Measurements from ENCODE around the gene HDAC4.

HDAC4 gene

GRCh38 chr2:239339726-239340601, 60.9 kb downstream of the HDAC4 start:
- no peak for TF ChIP-seq CTCF (conservative IDR thresholded peaks at IDR 0.05; ENCODE audit: low read depth, low read length)
- H3K4me3 ChIP-seq (ENCODE audit: low read length), result no peak overlapping the region
- no peak for DNase-seq (ENCODE audit: low read depth)

GRCh38 chr2:239339241-239339640, 61.6 kb downstream of the HDAC4 start:
- TF ChIP-seq CTCF (conservative IDR thresholded peaks at IDR 0.05; ENCODE audit: low read depth, low read length), result no peak
- no peak for DNase-seq (ENCODE audit: low read depth)
- no peak overlapping the region for H3K4me3 ChIP-seq (ENCODE audit: low read length)

GRCh38 chr2:239337877-239338484, 62.8 kb downstream of the HDAC4 start:
- no peak for DNase-seq (ENCODE audit: low read depth)
- H3K4me3 ChIP-seq (ENCODE audit: low read length), result no peak overlapping the region
- no peak for TF ChIP-seq CTCF (conservative IDR thresholded peaks at IDR 0.05; ENCODE audit: low read depth, low read length)

- no peak overlapping the region for H3K4me3 ChIP-seq (ENCODE audit: low read length)
- no peak for TF ChIP-seq CTCF (conservative IDR thresholded peaks at IDR 0.05; ENCODE audit: low read depth, low read length)
- no peak for DNase-seq (ENCODE audit: low read depth)
These were observed 63.5 kb downstream of the HDAC4 start for GRCh38 chr2:239337122-239337876.

GRCh38 chr2:239331560-239331959, 69.3 kb downstream of the HDAC4 start:
- no peak overlapping the region for H3K4me3 ChIP-seq (ENCODE audit: low read length)
- DNase-seq (ENCODE audit: low read depth), result no peak
- no peak for TF ChIP-seq CTCF (conservative IDR thresholded peaks at IDR 0.05; ENCODE audit: low read depth, low read length)

GRCh38 chr2:239330836-239331235, 70.0 kb downstream of the HDAC4 start:
- no peak overlapping the region for H3K4me3 ChIP-seq (ENCODE audit: low read length)
- no peak for DNase-seq (ENCODE audit: low read depth)
- TF ChIP-seq CTCF (conservative IDR thresholded peaks at IDR 0.05; ENCODE audit: low read depth, low read length), result no peak

Measured in retinal pigment epithelial cell (primary cell).